SH-SY5Y (cell line): Measurements from ENCODE around the gene TANC1.

Experiments used
- GATA2 ChIP-seq: IDR thresholded peaks from 2 replicates; pipeline ENCODE4 v1.6.1; 2011; ENCODE audit warnings: mild to moderate bottlenecking, low read depth, low read length
- GATA3 ChIP-seq: IDR thresholded peaks from 2 replicates; pipeline ENCODE4 v1.6.1; 2011; ENCODE audit warnings: low read depth, mild to moderate bottlenecking, low read length, moderate library complexity

The TANC1 gene

DNA sequence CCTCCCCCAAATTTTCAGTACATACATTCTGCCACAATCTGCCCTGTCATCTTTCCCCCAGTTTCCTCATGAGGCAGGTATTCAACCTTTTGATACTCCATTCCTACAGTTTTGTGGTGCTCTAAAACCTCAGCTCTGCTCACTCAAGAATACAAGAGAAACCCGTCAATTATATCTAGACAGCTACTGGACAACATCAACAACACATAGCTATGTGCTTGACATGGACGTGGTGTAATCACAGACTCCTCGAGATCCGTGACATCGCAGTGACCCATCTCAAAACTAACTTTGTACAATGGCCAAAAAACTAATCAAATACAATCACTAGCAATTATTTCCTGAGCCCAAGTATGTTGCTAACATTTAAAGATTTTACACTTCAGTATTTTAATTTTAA is 294.5 kb downstream of the TANC1 start:
- TF ChIP-seq GATA3 (no peak), GATA2 (no peak)

DNA sequence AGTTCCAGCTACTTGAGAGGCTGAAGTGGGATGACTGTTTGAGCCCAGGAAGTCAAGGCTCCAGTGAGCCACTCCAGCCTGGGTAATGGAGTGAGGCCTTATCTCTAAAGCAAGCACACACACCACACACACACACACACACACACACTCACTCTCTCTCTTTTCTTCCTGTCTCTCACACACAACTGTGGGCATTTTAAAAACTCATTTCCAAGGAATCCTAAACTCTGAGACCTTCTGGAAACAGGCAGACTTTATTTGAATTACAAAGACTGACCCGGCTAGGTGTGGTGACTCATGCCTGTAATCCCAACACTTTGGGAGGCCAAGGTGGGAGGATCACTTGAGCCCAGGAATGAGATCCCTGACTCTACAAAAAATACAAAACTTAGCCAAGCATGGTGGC is 296.7 kb downstream of the TANC1 start:
- TF ChIP-seq GATA2 (no peak), GATA3 (no peak)

DNA sequence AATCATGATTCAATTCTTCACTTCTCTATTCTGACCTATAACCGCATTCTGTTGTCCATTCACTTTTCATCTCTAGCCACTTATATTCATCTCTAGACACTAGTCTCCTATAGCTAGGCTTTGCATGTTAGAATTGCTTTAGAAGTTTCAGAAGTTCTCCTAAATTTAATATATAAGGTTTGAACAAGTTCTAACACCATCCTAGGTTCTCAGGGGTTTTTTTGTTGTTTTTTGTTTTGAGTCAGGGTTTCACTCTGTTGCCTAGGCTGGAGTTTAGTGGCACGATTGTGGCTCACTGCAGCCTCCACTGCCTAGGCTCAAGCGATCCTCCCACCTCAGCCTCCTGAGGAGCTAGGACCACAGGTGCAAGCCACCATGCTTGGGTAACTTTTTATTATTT is 298.1 kb downstream of the TANC1 start:
- TF ChIP-seq GATA2 (no peak), GATA3 (no peak)

DNA sequence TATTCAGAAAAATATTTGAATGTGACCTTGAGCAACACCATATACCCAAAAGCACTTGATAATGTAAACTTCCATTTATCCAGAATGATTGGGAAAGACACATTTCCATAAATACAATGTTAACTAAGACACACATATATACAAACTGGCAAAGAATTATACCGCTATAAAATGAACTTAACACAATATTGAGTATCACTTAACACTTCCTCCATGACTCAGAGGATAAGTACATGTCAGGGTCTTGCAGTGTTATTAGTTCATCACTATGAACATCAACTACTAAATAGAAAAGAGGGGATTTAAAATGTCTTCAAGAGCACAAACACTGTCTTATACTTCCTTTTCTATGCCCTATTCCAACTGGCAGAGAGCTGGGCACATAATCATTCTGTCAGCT is 299.5 kb downstream of the TANC1 start:
- TF ChIP-seq GATA2 (no peak), GATA3 (no peak)

DNA sequence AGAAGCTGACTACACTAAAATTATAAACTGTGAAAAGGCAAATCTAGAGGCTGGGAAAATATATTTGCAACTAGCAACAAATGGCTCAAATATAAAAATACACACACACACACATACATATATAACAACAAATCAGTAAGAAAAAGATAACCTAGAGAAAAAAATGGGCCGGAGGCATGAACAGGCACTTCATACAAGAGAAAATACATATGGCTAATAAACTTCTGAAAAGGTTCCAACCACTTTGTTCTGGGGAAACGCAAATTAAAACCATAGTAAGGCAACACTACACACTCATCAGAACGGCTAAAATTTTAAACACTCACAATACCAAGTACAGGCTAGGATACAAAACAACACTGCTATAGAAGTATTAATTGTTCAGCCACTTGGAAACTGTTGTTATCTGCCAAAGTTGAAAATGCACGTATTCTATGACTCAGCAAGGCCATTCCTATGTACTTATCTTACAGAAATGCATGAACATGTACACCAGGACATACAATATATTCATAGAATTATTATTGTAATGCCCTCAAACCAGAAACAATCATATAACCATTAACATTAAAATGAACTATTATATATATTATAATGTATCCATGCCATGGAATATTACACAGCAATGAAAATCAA is 302.4 kb downstream of the TANC1 start:
- TF ChIP-seq GATA2 (no peak), GATA3 (no peak)

DNA sequence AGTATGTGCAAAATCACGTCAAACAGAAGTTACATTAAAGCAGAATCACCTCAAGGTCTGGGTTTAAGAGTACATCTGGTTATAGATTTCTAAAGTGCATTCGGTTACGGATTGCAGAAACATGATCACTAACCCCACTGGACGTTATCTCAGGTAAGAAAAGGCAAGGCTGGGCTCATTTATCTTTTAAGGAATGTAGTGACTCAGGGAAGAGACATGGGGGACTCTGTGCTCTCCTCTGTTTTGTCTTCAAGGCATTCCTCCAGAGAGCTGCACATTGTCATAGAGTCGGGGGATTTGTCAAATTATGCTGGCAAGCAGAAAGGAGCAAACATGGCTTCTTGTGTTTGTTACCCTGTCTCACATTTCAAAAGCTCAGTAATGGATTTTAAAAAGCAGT is 303.7 kb downstream of the TANC1 start:
- TF ChIP-seq GATA2 (no peak), GATA3 (no peak)

DNA sequence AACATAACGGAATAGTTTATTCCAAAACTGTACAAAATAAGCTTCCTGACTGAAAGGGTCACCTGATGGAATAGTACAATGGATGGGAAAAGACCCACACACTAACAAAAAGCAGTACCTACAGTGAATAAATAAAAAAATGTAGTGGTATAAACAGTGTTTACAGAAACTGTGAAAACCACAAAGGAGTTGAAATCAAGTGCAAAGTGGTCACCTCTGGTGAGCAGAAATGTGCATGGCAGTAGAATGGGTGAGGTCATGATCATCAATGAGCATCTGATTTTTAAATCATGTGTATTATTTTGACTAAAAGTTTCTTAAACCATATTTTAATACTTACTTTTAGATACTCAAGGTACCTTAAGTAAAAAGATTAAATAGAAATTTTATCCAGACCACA is 306.7 kb downstream of the TANC1 start:
- no peak for TF ChIP-seq GATA2
- TF ChIP-seq GATA3, result no peak

DNA sequence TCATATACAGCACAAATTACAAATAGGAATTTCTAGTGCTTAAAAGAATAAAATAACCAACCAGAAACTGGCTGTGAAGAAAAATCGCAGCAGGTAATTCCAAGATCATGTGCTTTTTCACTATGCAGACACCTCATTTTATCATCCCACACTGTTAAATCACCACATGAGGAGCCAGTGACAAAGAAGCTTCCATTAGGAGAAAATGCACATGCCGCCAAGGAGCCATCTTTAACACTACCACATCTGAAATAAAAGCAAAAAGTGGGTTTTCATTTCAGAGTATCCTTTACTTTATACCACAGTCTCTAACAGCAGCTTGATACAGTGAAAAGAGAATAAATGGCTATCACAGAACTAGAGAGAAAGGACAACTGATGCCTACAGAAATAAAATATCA is 311.3 kb downstream of the TANC1 start:
- TF ChIP-seq GATA2 (no peak), GATA3 (no peak)

DNA sequence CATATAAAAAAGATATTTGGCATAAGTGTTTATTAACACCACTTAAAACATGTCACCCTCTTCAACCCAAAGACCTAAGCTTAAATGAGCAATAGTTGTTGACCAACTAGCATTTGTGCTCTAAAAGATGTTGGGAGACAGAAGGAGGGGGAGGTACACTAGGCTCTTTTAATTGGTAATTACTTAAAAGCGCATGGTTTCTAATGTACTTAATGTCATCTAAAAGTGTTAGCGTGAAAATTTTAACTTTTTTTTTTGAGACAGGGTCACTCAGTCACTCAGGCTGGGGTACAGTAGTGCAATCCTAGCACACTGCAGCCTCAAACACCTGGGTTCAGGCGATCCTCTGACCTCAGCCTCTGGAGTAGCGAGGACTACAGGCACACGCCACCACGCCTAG is 312.6 kb downstream of the TANC1 start:
- TF ChIP-seq GATA3 (no peak), GATA2 (no peak)
